Right atrium auricular region (tissue), 2 donors: ENCODE data around the gene COL21A1. TPM values are rescaled to one million over a fixed set of nuclear protein-coding genes. Genes with fewer than 3 reads are reported as not detected.
A peak's percentile ranks its signal among the peaks of the same experiment; 100 is the strongest.

Experiments used
- DNase-seq: peaks from one replicate; pipeline ENCODE4 v3.0.0-alpha.2; 2019; ENCODE audit warnings: low spot score
- H3K27ac ChIP-seq, 2 donors: fragments of 200-600 bp; sonication (generic); 1 replicate in 1 of 2; 2 replicates in 1 of 2; pipeline ENCODE4 v1.5.1; 2016 to 2019
- H3K27me3 ChIP-seq, 2 donors: fragments of 200-600 bp; sonication (generic); one replicate each; pipeline versions ENCODE4 v1.5.1 to v1.6.0; 2017 to 2019
- H3K36me3 ChIP-seq: fragments of 200-600 bp; sonication (generic); one replicate; pipeline ENCODE4 v1.5.1; 2016
- H3K4me1 ChIP-seq, 2 donors: fragments of 200-600 bp; sonication (generic); one replicate each; pipeline versions ENCODE4 v1.5.1 to v1.6.0; 2017 to 2019
- H3K4me3 ChIP-seq, 2 donors: fragments of 200-600 bp; sonication (generic); 1 replicate in 1 of 2; 2 replicates in 1 of 2; pipeline ENCODE4 v1.5.1; 2017 to 2019; ENCODE audit warnings: mild to moderate bottlenecking in 1 of 2, moderate library complexity in 1 of 2
- H3K9me3 ChIP-seq, 2 donors: fragments of 200-600 bp; sonication (generic); one replicate each; pipeline ENCODE4 v1.5.1; 2019
- CTCF ChIP-seq, 2 donors: fragments of 200-600 bp; sonication (generic); IDR thresholded peaks; one replicate each; pipeline ENCODE4 v1.5.1; 2019; ENCODE audit warnings: antibody characterized with exemption in 2 of 2
- total RNA-seq, 2 donors: library from RNA; depleted of rRNA; stranded (reverse); fragments of >200 nt; gene quantifications; one replicate each; pipeline ENCODE4 v1.1.0, GENCODE V29; 2016

COL21A1 gene
- total RNA-seq, 2 donors from 2014 or later: 13.6 to 89.7 TPM

GRCh38 chr6:56093776-56094175 is 153.6 kb downstream of the COL21A1 start:
- H3K4me1 ChIP-seq: no peaks in the 10 kb centered on the region
- H3K4me3 ChIP-seq: no peak overlapping the region
- H3K9me3 ChIP-seq: peaks cover 0 to 12% of the 10 kb centered on the region in 2 donors
- H3K27ac ChIP-seq: no peak overlapping the region
- no peak for DNase-seq
- no peaks in the 10 kb centered on the region for H3K27me3 ChIP-seq
- no peak for TF ChIP-seq CTCF (IDR thresholded peaks at IDR 0.05)
- no peaks in the 10 kb centered on the region for H3K36me3 ChIP-seq

DNA sequence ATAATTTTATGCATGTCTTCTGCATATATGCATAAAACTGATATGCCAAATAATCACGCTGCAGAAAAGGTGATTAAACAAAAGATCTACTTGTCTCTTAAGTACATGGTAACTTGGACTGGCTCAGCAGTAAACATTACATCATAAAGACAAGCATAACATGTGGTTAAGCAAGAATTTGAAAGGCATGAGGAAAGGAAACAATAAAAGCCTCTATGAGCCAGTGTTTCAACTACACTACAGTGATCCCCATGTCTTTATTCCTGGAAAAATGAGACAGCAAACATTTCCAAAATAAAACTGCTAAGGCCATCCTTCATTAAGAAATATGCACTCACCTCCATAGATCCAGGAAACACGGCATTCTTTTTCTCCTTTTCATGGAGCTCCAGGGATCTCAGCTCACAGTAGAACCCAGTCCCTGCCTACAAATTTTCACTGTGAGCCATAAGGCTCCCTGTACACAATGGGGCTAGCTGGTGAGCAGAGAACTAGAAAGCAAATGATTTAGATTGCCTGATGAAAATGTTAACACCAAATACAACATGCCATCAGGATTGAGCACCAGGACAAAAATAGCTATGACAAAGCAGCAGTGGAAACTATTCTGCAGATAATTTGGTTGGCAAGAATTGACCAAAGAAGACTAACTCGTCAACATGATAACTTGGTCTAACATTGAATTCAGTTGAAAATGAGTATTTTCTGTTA is 156.1 kb downstream of the COL21A1 start:
- H3K4me1 ChIP-seq: no peaks in the 10 kb centered on the region
- peak overlapping the region; percentile 39 to 41 for H3K4me3 ChIP-seq
- no peaks in the 10 kb centered on the region for H3K36me3 ChIP-seq
- no peak for DNase-seq
- no peak for TF ChIP-seq CTCF (IDR thresholded peaks at IDR 0.05)
- H3K9me3 ChIP-seq: peaks cover 0 to 17% of the 10 kb centered on the region in 2 donors
- H3K27ac ChIP-seq: peak overlapping the region; percentile 54 to 86
- H3K27me3 ChIP-seq: no peaks in the 10 kb centered on the region

- no peak for TF ChIP-seq CTCF (IDR thresholded peaks at IDR 0.05)
- Histone ChIP-seq H3K4me1 (no peaks in the 10 kb centered on the region), H3K27ac (peak overlapping the region in 1 of 2 donors; percentile 6), H3K4me3 (no peak overlapping the region), H3K9me3 (peaks cover 0 to 16% of the 10 kb centered on the region in 2 donors), H3K27me3 (no peaks in the 10 kb centered on the region), H3K36me3 (no peaks in the 10 kb centered on the region)
- DNase-seq: no peak
These were observed 158.7 kb downstream of the COL21A1 start for GRCh38 chr6:56088641-56089040.

- no peaks in the 10 kb centered on the region for H3K4me1 ChIP-seq
- H3K27ac ChIP-seq: peak overlapping the region; percentile 14 to 66
- no peaks in the 10 kb centered on the region for H3K36me3 ChIP-seq
- no peaks in the 10 kb centered on the region for H3K27me3 ChIP-seq
- H3K4me3 ChIP-seq: no peak overlapping the region
- H3K9me3 ChIP-seq: peaks cover 0 to 4% of the 10 kb centered on the region in 2 donors
- no peak for DNase-seq
- no peak for TF ChIP-seq CTCF (IDR thresholded peaks at IDR 0.05)
These were observed 160.0 kb downstream of the COL21A1 start for GRCh38 chr6:56087421-56087820.

- Histone ChIP-seq H3K27ac (no peak overlapping the region), H3K36me3 (peaks cover 10% of the 10 kb centered on the region), H3K4me3 (no peak overlapping the region), H3K4me1 (no peaks in the 10 kb centered on the region), H3K27me3 (no peaks in the 10 kb centered on the region), H3K9me3 (peaks cover 0 to 8% of the 10 kb centered on the region in 2 donors)
- DNase-seq: no peak
- TF ChIP-seq CTCF (IDR thresholded peaks at IDR 0.05): no peak
These were observed 167.4 kb downstream of the COL21A1 start for GRCh38 chr6:56079751-56080540.
